ENCODE results near the gene MPO.

MPO gene

DNA sequence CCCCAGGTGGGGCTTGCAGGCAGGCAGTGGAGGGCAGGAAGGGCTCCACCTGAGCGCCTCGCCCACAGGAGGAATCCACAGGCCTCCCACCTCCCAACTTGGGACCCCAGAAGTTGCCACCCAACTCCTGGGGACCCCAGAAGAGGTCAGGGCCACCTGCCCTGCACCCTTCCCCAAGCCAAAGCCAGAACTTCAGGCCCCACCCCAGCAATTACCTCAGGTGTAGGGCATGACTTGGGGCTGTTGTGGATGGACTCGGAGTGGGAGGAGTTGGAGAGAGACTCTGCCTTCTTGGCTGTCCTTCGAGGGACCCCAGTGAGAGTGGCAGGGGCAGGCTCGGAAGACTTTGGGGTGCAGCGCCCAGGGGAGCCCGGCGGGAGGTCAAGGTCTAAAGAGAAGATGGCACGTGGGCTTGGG is 37.3 kb upstream of the MPO start:
- no peak for TF ChIP-seq TAF1 (IDR thresholded peaks at IDR 0.05; ENCODE audit: borderline replicate concordance, low read depth, low read length)
- no peak for TF ChIP-seq POLR2A (IDR thresholded peaks at IDR 0.05; ENCODE audit: low read depth, low read length)
- no peak for TF ChIP-seq POLR2AphosphoS5 (IDR thresholded peaks at IDR 0.05; ENCODE audit: low read depth, low read length)
- FAIRE-seq (no peak), DNase-seq (ENCODE audit: insufficient read length) (peak; percentile 8)

DNA sequence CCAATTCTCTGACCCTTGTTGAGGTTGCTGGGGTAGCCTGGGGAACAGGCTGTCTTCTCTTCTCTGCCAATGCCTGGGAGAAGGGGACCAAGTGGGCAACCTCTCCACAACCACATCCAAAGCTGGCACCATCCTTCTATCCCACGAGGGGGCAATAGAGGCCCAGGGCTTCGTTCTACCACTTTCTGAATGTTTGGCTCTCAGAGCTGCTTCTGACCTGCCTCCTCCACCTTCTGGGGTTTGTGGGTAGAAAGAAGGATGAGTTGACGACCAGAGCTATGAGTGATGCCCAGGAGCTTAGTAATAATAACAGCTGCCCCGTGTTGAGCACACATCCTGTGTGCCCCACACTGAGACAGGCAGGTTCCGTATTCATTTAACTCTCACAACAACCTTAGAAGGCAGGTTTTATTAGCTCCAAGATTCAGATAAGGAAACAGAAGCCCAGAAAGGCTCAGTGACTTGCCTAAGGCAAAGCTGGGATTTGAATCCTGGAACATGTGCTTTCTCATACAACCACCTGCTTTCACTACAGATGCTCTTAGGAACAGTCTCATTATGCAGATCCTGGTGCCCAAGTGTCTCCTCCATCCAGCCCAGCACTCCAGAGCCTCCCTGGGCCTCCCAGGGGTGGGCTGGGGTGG is 36.8 kb upstream of the MPO start:
- TF ChIP-seq TAF1 (IDR thresholded peaks at IDR 0.05; ENCODE audit: borderline replicate concordance, low read depth, low read length) (0 out of 2 replicates have a peak, but pooled peaks have one; percentile 16), POLR2AphosphoS5 (IDR thresholded peaks at IDR 0.05; ENCODE audit: low read depth, low read length) (no peak)
- peak; percentile 74 for DNase-seq (ENCODE audit: insufficient read length)
- FAIRE-seq = peak; percentile 99

DNA sequence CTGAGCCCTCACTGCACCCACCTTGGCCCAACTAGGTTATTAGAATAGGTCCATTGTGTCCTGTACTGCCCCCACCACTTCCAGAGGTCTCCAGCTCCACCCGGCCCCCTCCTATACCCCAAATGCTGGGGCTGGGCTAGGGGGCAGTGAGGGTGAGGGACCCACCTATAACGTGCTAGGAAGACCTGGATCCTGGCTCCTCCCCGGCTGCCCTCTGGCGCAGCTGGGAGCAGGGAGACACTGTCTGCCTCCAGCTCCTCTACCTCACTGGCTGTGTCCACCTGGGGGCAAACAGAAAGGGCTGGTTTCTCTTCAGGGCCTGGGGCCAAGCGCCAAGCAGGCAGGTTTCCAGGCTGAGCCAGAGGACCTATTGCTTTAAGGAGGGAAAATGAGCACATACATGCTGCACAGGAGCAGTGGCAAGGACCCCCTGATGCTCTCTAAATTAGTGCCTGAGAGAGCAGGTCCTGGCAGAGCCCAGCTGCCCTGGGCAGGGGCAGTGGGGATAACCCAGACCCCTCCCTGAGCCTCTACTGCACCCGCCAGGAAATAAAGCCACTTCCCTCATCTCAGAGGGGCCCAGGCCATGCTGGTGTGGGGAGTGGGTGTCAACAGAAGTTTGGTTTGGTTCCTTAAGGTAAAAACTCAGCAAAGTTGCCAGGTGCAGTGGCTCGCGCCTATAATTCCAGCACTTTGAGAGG is 35.7 kb upstream of the MPO start:
- FAIRE-seq (no peak), DNase-seq (ENCODE audit: insufficient read length) (peak; percentile 3)
- no peak for TF ChIP-seq TAF1 (IDR thresholded peaks at IDR 0.05; ENCODE audit: borderline replicate concordance, low read depth, low read length)
- no peak for TF ChIP-seq POLR2AphosphoS5 (IDR thresholded peaks at IDR 0.05; ENCODE audit: low read depth, low read length)
- no peak for TF ChIP-seq POLR2A (IDR thresholded peaks at IDR 0.05; ENCODE audit: low read depth, low read length)

DNA sequence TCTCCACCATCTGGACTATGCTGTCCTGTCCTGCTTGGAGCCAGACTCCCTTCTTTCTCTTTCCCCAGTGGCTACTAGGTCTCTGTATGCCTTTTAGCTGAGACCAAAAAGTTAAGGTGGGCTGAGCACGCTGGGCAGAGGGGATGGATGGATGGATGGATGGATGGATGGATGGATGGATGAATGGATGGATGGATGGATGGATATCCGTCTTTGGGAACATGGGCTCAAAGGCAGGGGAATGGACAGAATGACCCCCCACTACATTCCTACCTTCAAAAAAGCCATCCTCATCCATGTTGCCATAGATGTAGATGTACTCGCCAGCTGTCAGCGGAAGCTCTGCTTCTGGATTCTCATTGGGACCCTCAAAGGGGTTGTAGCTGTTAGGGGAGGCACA is 35.0 kb upstream of the MPO start:
- DNase-seq (ENCODE audit: insufficient read length) (no peak), FAIRE-seq (no peak)
- TF ChIP-seq POLR2AphosphoS5 (IDR thresholded peaks at IDR 0.05; ENCODE audit: low read depth, low read length) (no peak), TAF1 (IDR thresholded peaks at IDR 0.05; ENCODE audit: borderline replicate concordance, low read depth, low read length) (no peak), POLR2A (IDR thresholded peaks at IDR 0.05; ENCODE audit: low read depth, low read length) (no peak)

DNA sequence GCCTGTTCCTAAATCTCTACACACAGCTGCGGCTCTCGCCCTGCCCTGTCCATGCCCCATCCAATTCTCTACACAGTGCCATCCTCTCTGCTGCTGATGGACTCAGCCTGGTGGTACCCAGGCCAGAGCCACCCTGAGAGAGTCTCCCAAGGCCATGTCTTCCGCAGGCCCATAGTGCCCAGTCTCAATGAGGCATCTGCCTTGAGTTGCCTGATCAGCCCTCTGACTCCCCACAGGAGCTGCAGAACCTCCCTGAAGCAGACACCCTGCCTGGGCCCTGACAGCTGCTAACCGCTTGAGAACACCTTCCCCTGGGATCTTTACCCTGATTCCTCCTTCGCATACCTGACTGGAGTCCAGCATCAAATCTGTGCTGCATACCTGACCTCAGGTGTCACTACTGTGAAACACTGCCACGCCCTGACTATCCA is 34.6 kb upstream of the MPO start:
- no peak for TF ChIP-seq TAF1 (IDR thresholded peaks at IDR 0.05; ENCODE audit: borderline replicate concordance, low read depth, low read length)
- no peak for TF ChIP-seq POLR2A (IDR thresholded peaks at IDR 0.05; ENCODE audit: low read depth, low read length)
- no peak for TF ChIP-seq POLR2AphosphoS5 (IDR thresholded peaks at IDR 0.05; ENCODE audit: low read depth, low read length)
- DNase-seq (ENCODE audit: insufficient read length) (peak; percentile 1), FAIRE-seq (no peak)

DNA sequence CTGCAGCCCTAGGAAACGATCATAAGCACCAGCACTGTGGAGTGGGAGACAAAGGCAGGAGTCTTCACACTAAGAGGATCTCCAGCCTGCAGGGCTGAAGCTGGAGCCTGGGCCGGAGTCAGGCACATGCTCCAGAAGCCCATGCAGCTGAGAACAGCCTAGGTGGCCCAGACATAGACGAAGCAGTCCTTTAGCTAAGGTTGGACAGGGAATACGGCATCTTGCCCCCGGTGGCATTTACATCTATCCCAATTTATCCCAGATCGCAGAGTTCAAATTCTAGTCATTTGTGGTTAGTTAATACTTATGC is 33.9 kb upstream of the MPO start:
- no peak for DNase-seq (ENCODE audit: insufficient read length)

DNA sequence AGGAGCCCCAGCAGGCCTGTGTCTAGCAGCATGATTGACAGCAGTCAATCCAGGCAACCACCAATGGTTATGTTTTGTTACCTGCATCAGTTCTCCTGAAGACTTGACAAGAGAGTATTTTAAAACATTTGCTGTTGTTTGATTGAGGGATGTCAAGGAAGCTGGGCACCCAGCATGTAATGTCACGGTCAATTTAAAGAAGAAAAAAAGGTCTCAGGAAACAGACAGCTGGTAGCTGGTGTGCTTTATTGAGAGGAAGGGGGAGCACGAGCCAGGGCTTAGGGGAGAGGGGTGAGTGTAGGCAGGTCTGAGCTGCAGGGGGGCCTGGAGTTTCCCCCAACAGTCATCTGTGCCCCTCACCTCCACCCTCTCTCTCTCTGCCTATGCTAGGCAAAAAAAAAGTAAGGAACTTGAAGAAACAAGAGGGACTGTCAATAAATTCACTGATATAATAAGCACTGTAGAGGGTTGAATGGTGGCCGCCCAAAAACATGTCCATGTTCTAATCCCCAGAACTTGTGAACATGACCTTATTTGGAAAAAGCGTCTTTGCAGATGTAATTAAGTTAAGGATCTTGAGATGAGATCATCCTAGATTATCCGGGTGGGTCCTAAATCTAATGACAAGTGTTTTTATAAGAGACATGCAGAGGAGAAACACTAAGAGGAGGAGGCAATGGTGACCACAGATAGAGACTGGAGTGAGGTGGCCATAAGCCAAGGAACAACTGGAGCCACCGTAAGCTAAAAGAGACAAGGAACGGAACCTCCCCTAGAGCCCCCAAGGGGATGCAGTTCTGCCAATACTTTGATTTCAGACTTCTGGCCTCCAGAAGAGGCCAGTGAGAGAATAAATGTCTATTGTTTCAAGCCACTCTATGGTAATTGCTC is 33.3 kb upstream of the MPO start:
- no peak for FAIRE-seq

More for the DNA sequence above, 33.9 kb upstream of the MPO start:
- TF ChIP-seq POLR2A (IDR thresholded peaks at IDR 0.05; ENCODE audit: low read depth, low read length) (no peak), TAF1 (IDR thresholded peaks at IDR 0.05; ENCODE audit: borderline replicate concordance, low read depth, low read length) (no peak), POLR2AphosphoS5 (IDR thresholded peaks at IDR 0.05; ENCODE audit: low read depth, low read length) (no peak)
- FAIRE-seq = no peak

DNA sequence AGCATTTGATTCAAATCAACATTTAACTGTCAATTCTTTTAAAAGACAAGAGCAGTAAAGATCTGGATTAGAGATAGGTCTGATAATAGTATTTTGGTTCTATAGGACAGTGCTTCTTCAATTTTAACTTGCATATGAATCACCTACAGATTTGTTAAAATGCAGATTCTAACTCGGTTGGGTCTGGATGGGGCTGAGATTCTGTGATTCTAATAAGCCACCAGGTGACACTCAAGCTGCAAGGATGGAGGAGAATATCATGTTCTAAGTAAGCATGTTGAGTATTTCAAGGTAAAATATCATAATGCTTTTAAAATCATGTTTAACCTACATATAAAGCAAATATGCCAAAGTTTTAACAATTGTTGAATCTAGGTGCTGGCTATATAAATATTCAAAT is 32.1 kb upstream of the MPO start:
- TF ChIP-seq POLR2AphosphoS5 (IDR thresholded peaks at IDR 0.05; ENCODE audit: low read depth, low read length) = no peak
- TF ChIP-seq POLR2A (IDR thresholded peaks at IDR 0.05; ENCODE audit: low read depth, low read length) = no peak
- no peak for TF ChIP-seq TAF1 (IDR thresholded peaks at IDR 0.05; ENCODE audit: borderline replicate concordance, low read depth, low read length)
- no peak for DNase-seq (ENCODE audit: insufficient read length)
- no peak for FAIRE-seq

More for the DNA sequence above, 33.3 kb upstream of the MPO start:
- no peak for DNase-seq (ENCODE audit: insufficient read length)
- no peak for TF ChIP-seq TAF1 (IDR thresholded peaks at IDR 0.05; ENCODE audit: borderline replicate concordance, low read depth, low read length)

DNA sequence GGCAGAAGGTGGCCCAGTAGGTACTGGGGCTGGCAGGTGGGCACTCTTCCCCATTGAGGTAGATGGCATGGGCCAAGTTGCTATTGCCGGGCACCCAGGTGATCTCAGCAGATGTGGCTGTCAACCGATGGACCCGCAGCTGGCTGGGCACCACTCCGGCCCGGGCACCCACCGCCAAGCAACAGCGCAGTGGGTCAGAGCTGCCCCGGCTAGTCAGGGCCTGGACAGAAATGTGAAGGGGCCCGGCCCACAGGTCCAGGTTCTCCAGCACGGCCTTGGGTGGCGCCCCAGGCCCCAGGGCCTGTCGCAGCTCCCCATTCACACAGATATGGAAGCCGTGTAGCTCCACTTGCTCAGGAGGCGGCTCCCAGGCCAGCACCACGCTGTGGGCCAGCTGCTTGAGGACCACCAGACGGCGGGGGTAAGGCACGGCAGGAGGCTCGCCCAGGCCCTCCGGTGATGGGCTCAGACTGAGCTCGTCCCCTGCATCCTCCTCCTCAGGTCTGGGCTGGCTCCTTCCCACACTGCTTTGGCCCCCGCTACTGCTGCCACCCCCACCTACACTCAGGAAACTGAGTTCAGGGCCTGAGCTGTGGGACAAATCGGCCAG is 31.4 kb upstream of the MPO start:
- DNase-seq (ENCODE audit: insufficient read length) (no peak), FAIRE-seq (no peak)
- no peak for TF ChIP-seq TAF1 (IDR thresholded peaks at IDR 0.05; ENCODE audit: borderline replicate concordance, low read depth, low read length)
- no peak for TF ChIP-seq POLR2AphosphoS5 (IDR thresholded peaks at IDR 0.05; ENCODE audit: low read depth, low read length)
- TF ChIP-seq POLR2A (IDR thresholded peaks at IDR 0.05; ENCODE audit: low read depth, low read length) = no peak

DNA sequence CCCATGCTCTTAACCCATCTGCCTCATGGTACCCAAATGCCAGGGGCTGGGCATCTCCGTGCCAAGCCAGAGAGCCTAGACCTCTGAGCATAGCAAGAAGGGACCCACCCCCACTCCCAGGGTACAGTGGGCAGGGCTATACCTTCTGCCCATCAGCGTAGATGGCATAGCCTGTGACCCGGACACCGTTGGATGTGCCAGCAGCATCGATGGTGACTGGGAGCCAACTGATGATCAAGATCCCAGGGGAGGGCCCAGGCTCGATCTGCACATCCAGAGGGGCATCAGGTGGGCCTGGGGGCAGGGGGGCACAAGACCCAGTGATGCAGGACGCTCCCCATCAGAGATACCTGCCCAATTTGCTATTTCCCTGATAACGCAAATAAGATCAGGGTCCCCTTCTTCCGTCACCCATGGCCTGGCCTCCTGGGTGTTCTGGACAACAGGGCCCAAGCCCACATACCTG is 30.7 kb upstream of the MPO start:
- DNase-seq (ENCODE audit: insufficient read length) (no peak), FAIRE-seq (no peak)
- TF ChIP-seq POLR2AphosphoS5 (IDR thresholded peaks at IDR 0.05; ENCODE audit: low read depth, low read length) (no peak), POLR2A (IDR thresholded peaks at IDR 0.05; ENCODE audit: low read depth, low read length) (no peak), TAF1 (IDR thresholded peaks at IDR 0.05; ENCODE audit: borderline replicate concordance, low read depth, low read length) (no peak)

Data from GM12892 (cell line).